RWPE1 (cell line): ENCODE measurements around the gene RFX1.
"Not testable (repeated sequence)": the region's sequence is repeated elsewhere in the genome, so short reads cannot be mapped to it uniquely, and the experiment has no call there.

ENCODE experiments used
- CTCF ChIA-PET: fragments of 350-600 bp; sonication (Branson Sonifier 250); formaldehyde crosslinking; extraction: SDS; loops from one replicate; lab custom pipeline; 2021; lab: Yijun Ruan, JAX
- POLR2A ChIA-PET: fragments of 400-600 bp; formaldehyde crosslinking; extraction: SDS; loops from one replicate; lab custom pipeline; 2020; ENCODE audit warnings: antibody characterized with exemption; ENCODE audit not compliant: low non-redundant PET; lab: Yijun Ruan, JAX
- DNase-seq: peaks from one replicate; pipeline ENCODE4 v3.0.0; 2012; ENCODE audit warnings: low spot score
- H3K27ac ChIP-seq: fragments of 450-650 bp; 2 replicates; pipeline ENCODE4 v1.5.1; 2017
- CTCF ChIP-seq: fragments of 450-650 bp; conservative IDR thresholded peaks from 2 replicates; pipeline ENCODE4 v1.5.1; 2017; ENCODE audit warnings: low read depth, mild to moderate bottlenecking

Gene RFX1

GRCh38 chr19:13977803-13978202 lies 28.3 kb downstream of the RFX1 start:
- no peak for DNase-seq
- CTCF ChIA-PET = interaction anchor here (0.6 to 0.8 kb wide), 2 partner anchors 23 to 45 kb away, joined by 3 to 6 read pairs; no protein-coding TSS in a partner anchor
- POLR2A ChIA-PET = no interaction called here
- peak overlapping the region; percentile 75 for H3K27ac ChIP-seq
- no peak for TF ChIP-seq CTCF

- DNase-seq = no peak
- ChIA-PET CTCF (no interaction called here), POLR2A (no interaction called here)
- no peak for TF ChIP-seq CTCF
- peak overlapping the region; percentile 75 for H3K27ac ChIP-seq
Observed at GRCh38 chr19:13976446-13976845, 29.7 kb downstream of the RFX1 start.

- peak overlapping the region; percentile 75 for H3K27ac ChIP-seq
- ChIA-PET CTCF (no interaction called here), POLR2A (no interaction called here)
- TF ChIP-seq CTCF = no peak
- DNase-seq = no peak
Observed at GRCh38 chr19:13975870-13976269, 30.2 kb downstream of the RFX1 start.

- peak; percentile 96 for DNase-seq
- POLR2A ChIA-PET = interaction anchor here (0.5 to 1.0 kb wide), 3 partner anchors 19 to 108 kb away, joined by 3 read pairs; no protein-coding TSS in a partner anchor
- CTCF ChIA-PET = interaction anchor here (0.7 to 1.1 kb wide), 2 partner anchors 20 to 45 kb away, joined by 3 read pairs; no protein-coding TSS in a partner anchor
- H3K27ac ChIP-seq = peak overlapping the region; percentile 50
- TF ChIP-seq CTCF = no peak
Observed at GRCh38 chr19:13974073-13974472, 32.0 kb downstream of the RFX1 start.

GRCh38 chr19:13973479-13973878 lies 32.6 kb downstream of the RFX1 start:
- CTCF ChIA-PET, DNase-seq: not testable (repeated sequence)
- POLR2A ChIA-PET = interaction anchor here (0.6 to 1.0 kb wide), 2 partner anchors 20 to 108 kb away, joined by 3 read pairs; no protein-coding TSS in a partner anchor
- peak overlapping the region; percentile 50 for H3K27ac ChIP-seq

- TF ChIP-seq CTCF = no peak
- peak overlapping the region; percentile 50; the same call in 1 of the 2 replicates for H3K27ac ChIP-seq
- ChIA-PET POLR2A (no interaction called here), CTCF (no interaction called here)
- DNase-seq = no peak
Observed at GRCh38 chr19:13972368-13973155, 33.6 kb downstream of the RFX1 start.

GRCh38 chr19:13971868-13972267 lies 34.3 kb downstream of the RFX1 start:
- POLR2A ChIA-PET, DNase-seq: not testable (repeated sequence)
- peak overlapping the region; percentile 50 for H3K27ac ChIP-seq
- CTCF ChIA-PET = interaction anchor here (0.6 kb wide), 2 partner anchors 138 to 244 kb away, joined by 3 to 4 read pairs; no protein-coding TSS in a partner anchor
